IPS-15b (cell line): ENCODE data around the gene AFF2.

Source experiments
- H3K27me3 ChIP-seq: one replicate; pipeline ENCODE4 v1.6.1; 2013; ENCODE audit warnings: low read length; ENCODE audit not compliant: control insufficient read depth, insufficient read depth
- H3K36me3 ChIP-seq: one replicate; pipeline ENCODE4 v1.6.1; 2013; ENCODE audit warnings: low read length; ENCODE audit not compliant: control insufficient read depth, insufficient read depth
- H3K4me1 ChIP-seq: one replicate; pipeline ENCODE4 v1.6.1; 2013; ENCODE audit warnings: mild to moderate bottlenecking, low read length; ENCODE audit not compliant: control insufficient read depth, insufficient read depth
- H3K4me3 ChIP-seq: one replicate; pipeline ENCODE4 v1.5.1; 2013; ENCODE audit warnings: low read depth, low read length
- H3K9ac ChIP-seq: one replicate; pipeline ENCODE4 v1.6.1; 2013; ENCODE audit warnings: low read depth, mild to moderate bottlenecking, low read length
- H3K9me3 ChIP-seq: one replicate; pipeline ENCODE4 v1.6.1; 2013; ENCODE audit warnings: mild to moderate bottlenecking, low read length; ENCODE audit not compliant: control insufficient read depth, insufficient read depth

The AFF2 gene

DNA sequence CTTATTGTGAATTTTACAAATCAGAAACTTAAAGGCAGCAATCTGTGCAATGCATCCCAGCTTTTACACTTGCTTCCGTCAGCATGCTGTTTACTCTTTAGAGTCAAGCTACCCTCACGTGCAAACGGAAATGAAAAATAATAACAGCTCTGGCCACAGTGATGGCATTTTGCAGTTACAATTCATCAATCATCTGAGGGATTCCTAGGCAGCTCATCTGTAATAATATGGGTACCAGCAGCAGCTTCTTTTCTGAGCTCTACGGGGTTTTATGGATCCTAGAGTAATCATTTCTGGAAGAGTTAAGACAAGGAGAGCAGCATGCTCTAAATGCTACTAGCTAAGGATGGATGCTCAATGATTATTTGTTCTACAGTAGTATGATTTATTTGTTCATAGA lies 313.6 kb downstream of the AFF2 start:
- H3K4me3 ChIP-seq, result no peak overlapping the region
- no peaks in the 10 kb centered on the region for H3K4me1 ChIP-seq
- no peaks in the 10 kb centered on the region for H3K9me3 ChIP-seq
- H3K9ac ChIP-seq, result no peak overlapping the region
- no peaks in the 10 kb centered on the region for H3K36me3 ChIP-seq
- no peaks in the 10 kb centered on the region for H3K27me3 ChIP-seq

DNA sequence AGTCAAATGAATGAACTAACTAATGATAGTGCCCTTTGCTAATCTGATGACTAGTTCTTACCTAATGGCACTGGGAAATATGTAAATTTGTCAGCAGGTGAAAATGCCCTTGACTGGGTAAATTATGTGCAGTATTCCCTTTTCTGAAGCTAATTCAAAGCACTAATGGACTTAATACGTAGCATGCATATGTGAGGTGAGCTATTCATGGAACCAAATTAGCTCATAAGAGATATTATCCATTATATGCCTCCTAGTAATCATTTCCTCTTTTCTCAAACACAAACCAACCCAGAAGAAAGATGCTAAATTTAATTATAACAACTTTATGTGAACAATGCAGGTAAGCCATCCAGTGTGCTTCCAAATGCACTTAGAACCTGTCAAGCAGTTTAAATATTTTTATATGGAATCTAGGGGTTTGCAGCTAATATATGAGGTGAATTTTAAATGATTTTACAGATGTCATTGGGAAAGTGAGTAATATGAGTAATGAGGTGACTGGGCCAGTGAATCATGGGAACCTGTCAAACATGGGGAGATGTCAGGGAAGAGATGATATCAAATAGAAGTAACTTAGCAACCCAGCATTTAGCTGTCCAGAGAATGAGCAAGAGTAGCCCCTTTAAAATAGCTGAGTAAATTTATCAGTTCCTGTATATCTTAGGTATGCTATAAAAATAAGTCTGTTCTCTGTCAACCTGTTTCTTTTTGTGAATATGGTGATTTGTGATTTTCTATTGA lies 315.0 kb downstream of the AFF2 start:
- Histone ChIP-seq H3K9ac (no peak overlapping the region), H3K9me3 (no peaks in the 10 kb centered on the region), H3K36me3 (no peaks in the 10 kb centered on the region), H3K27me3 (no peaks in the 10 kb centered on the region), H3K4me3 (no peak overlapping the region), H3K4me1 (no peaks in the 10 kb centered on the region)

DNA sequence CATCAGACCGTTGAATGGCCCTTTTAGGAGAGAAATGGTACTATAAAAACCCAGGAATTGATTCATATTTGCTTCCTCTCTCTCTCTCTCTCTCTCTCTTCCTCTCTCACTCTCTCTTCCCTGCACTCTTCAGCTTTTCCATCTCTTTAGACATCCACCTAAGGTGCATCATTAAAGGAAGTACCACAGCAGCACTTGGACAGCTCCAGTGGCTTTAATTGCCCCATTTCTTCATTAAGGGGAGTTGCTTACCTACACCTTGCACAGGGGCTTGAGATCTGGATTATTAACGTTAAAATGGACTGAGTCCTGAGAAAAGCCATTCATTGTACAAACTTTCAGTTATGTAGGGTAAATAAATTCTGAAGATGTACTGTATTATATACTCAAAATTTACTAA lies 323.6 kb downstream of the AFF2 start:
- no peak overlapping the region for H3K9ac ChIP-seq
- no peaks in the 10 kb centered on the region for H3K4me1 ChIP-seq
- no peaks in the 10 kb centered on the region for H3K9me3 ChIP-seq
- H3K4me3 ChIP-seq, result no peak overlapping the region
- no peaks in the 10 kb centered on the region for H3K27me3 ChIP-seq
- H3K36me3 ChIP-seq, result no peaks in the 10 kb centered on the region

- H3K4me1 ChIP-seq, result no peaks in the 10 kb centered on the region
- no peaks in the 10 kb centered on the region for H3K27me3 ChIP-seq
- no peak overlapping the region for H3K4me3 ChIP-seq
- no peaks in the 10 kb centered on the region for H3K9me3 ChIP-seq
- no peaks in the 10 kb centered on the region for H3K36me3 ChIP-seq
- H3K9ac ChIP-seq, result no peak overlapping the region
Measured at GRCh38 chrX:148825696-148826095, 325.3 kb downstream of the AFF2 start.

DNA sequence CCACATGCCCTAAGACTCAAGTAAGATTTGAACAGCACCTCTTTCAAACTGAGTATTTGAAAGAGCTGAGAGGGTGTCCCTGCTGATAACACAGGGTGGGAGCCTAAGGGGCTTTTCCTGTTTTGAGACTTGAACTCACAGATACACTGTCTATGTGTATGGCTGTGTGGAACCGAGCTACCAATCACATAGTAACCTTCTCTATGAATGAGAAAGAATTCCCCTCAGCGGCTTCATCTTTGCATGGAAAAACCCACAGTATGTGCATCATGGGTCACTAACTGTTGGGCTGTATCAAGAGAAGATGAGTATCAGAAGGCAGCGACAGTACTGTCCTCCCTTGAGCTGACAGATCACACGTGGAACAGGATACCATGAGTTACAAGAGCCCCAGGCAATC lies 336.3 kb downstream of the AFF2 start:
- H3K27me3 ChIP-seq, result no peaks in the 10 kb centered on the region
- H3K4me1 ChIP-seq, result no peaks in the 10 kb centered on the region
- H3K36me3 ChIP-seq, result no peaks in the 10 kb centered on the region
- no peak overlapping the region for H3K4me3 ChIP-seq
- H3K9me3 ChIP-seq, result no peaks in the 10 kb centered on the region
- no peak overlapping the region for H3K9ac ChIP-seq

GRCh38 chrX:148850631-148851030 lies 350.2 kb downstream of the AFF2 start:
- H3K9ac ChIP-seq, result no peak overlapping the region
- no peak overlapping the region for H3K4me3 ChIP-seq
- no peaks in the 10 kb centered on the region for H3K27me3 ChIP-seq
- no peaks in the 10 kb centered on the region for H3K4me1 ChIP-seq
- H3K9me3 ChIP-seq, result no peaks in the 10 kb centered on the region
- no peaks in the 10 kb centered on the region for H3K36me3 ChIP-seq

GRCh38 chrX:148854306-148854705 lies 353.9 kb downstream of the AFF2 start:
- no peaks in the 10 kb centered on the region for H3K27me3 ChIP-seq
- H3K36me3 ChIP-seq, result no peaks in the 10 kb centered on the region
- no peak overlapping the region for H3K9ac ChIP-seq
- no peak overlapping the region for H3K4me3 ChIP-seq
- no peaks in the 10 kb centered on the region for H3K4me1 ChIP-seq
- no peaks in the 10 kb centered on the region for H3K9me3 ChIP-seq

- Histone ChIP-seq H3K4me1 (peaks cover 6% of the 10 kb centered on the region), H3K9ac (no peak overlapping the region), H3K27me3 (peaks cover 5% of the 10 kb centered on the region), H3K36me3 (no peaks in the 10 kb centered on the region), H3K9me3 (no peaks in the 10 kb centered on the region), H3K4me3 (no peak overlapping the region)
Measured at GRCh38 chrX:148856505-148856904, 356.1 kb downstream of the AFF2 start.

GRCh38 chrX:148865277-148866210 lies 365.1 kb downstream of the AFF2 start:
- H3K36me3 ChIP-seq, result no peaks in the 10 kb centered on the region
- H3K9me3 ChIP-seq, result no peaks in the 10 kb centered on the region
- no peaks in the 10 kb centered on the region for H3K27me3 ChIP-seq
- peaks cover 3% of the 10 kb centered on the region for H3K4me1 ChIP-seq
- no peak overlapping the region for H3K4me3 ChIP-seq
- H3K9ac ChIP-seq, result no peak overlapping the region

DNA sequence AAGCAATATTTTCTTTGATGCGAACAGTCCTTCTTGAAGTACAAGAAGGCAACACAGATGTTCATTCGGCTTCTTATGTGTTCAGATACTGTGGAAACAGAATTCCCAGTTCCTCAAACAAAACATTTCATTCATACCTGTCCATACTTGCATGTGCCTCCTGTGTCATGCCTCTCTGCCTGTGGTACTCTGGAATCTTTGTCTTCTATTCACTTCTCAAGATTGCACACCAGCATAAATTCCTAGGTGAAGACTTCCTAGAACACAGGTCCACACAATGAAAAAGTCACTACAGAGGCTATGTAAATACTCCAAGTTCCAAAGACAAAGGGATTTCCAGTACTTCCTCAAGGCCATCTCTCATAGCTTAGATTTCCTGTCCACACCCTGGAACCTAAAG lies 367.2 kb downstream of the AFF2 start:
- Histone ChIP-seq H3K36me3 (no peaks in the 10 kb centered on the region), H3K9ac (no peak overlapping the region), H3K9me3 (no peaks in the 10 kb centered on the region), H3K4me1 (no peaks in the 10 kb centered on the region), H3K27me3 (no peaks in the 10 kb centered on the region), H3K4me3 (no peak overlapping the region)

- Histone ChIP-seq H3K36me3 (no peaks in the 10 kb centered on the region), H3K9me3 (no peaks in the 10 kb centered on the region), H3K4me1 (no peaks in the 10 kb centered on the region), H3K4me3 (no peak overlapping the region), H3K27me3 (no peaks in the 10 kb centered on the region), H3K9ac (no peak overlapping the region)
Measured at GRCh38 chrX:148871422-148872160, 371.2 kb downstream of the AFF2 start.
